ENCODE data around the gene PSMD8.

PSMD8 gene

GRCh38 chr19:38402623-38402966 is 28.2 kb downstream of the PSMD8 start:
- TF ChIP-seq EGR1 (IDR thresholded peaks at IDR 0.05) (no peak), NFIC (IDR thresholded peaks at IDR 0.05) (no peak), TAF1 (IDR thresholded peaks at IDR 0.05; ENCODE audit: low read depth) (no peak), MAX (IDR thresholded peaks at IDR 0.05) (no peak), REST (IDR thresholded peaks at IDR 0.05; ENCODE audit: low read depth) (no peak), CREB1 (IDR thresholded peaks at IDR 0.05; ENCODE audit: low read depth) (no peak), CEBPB (IDR thresholded peaks at IDR 0.05) (no peak), TCF12 (IDR thresholded peaks at IDR 0.05; ENCODE audit: low read depth) (no peak), FOXM1 (IDR thresholded peaks at IDR 0.05; ENCODE audit: borderline replicate concordance, low read depth) (no peak), YY1 (IDR thresholded peaks at IDR 0.05; ENCODE audit: low read depth) (no peak), TEAD4 (IDR thresholded peaks at IDR 0.05) (no peak), ZBTB7A (IDR thresholded peaks at IDR 0.05; ENCODE audit: low read depth) (no peak), USF1 (IDR thresholded peaks at IDR 0.05) (no peak), EP300 (IDR thresholded peaks at IDR 0.05; ENCODE audit: borderline replicate concordance) (no peak), RAD21 (IDR thresholded peaks at IDR 0.05; ENCODE audit: low read depth) (no peak)

GRCh38 chr19:38402967-38403674 is 28.8 kb downstream of the PSMD8 start, which contains the start of gene FAM98C:
Gene FAM98C (plus strand): TSS chr19:38403093. CDS start chr19:38403154, 61 bp downstream.
- TF ChIP-seq USF1 (IDR thresholded peaks at IDR 0.05) = no peak
- peak; percentile 71 for TF ChIP-seq YY1 (IDR thresholded peaks at IDR 0.05; ENCODE audit: low read depth)
- TF ChIP-seq TEAD4 (IDR thresholded peaks at IDR 0.05) = no peak
- no peak for TF ChIP-seq CEBPB (IDR thresholded peaks at IDR 0.05)
- TF ChIP-seq NFIC (IDR thresholded peaks at IDR 0.05) = no peak
- TF ChIP-seq TAF1 (IDR thresholded peaks at IDR 0.05; ENCODE audit: low read depth) = peak; percentile 81; the same call in 1 of the 2 replicates
- no peak for TF ChIP-seq CREB1 (IDR thresholded peaks at IDR 0.05; ENCODE audit: low read depth)
- no peak for TF ChIP-seq EP300 (IDR thresholded peaks at IDR 0.05; ENCODE audit: borderline replicate concordance)
- TF ChIP-seq REST (IDR thresholded peaks at IDR 0.05; ENCODE audit: low read depth) = no peak
- peak; percentile 95 for TF ChIP-seq EGR1 (IDR thresholded peaks at IDR 0.05)
- TF ChIP-seq FOXM1 (IDR thresholded peaks at IDR 0.05; ENCODE audit: borderline replicate concordance, low read depth) = no peak
- TF ChIP-seq ZBTB7A (IDR thresholded peaks at IDR 0.05; ENCODE audit: low read depth) = peak; percentile 91
- peak; percentile 83 for TF ChIP-seq RAD21 (IDR thresholded peaks at IDR 0.05; ENCODE audit: low read depth)
- TF ChIP-seq TCF12 (IDR thresholded peaks at IDR 0.05; ENCODE audit: low read depth) = 0 out of 2 replicates have a peak, but pooled peaks have one; percentile 29
- peak; percentile 62 for TF ChIP-seq MAX (IDR thresholded peaks at IDR 0.05)

GRCh38 chr19:38404858-38405257 is 30.5 kb downstream of the PSMD8 start:
- TF ChIP-seq MAX (IDR thresholded peaks at IDR 0.05) (no peak), CEBPB (IDR thresholded peaks at IDR 0.05) (no peak), TEAD4 (IDR thresholded peaks at IDR 0.05) (no peak), RAD21 (IDR thresholded peaks at IDR 0.05; ENCODE audit: low read depth) (no peak)

GRCh38 chr19:38405276-38405675 is 30.9 kb downstream of the PSMD8 start:
- no peak for TF ChIP-seq YY1 (IDR thresholded peaks at IDR 0.05; ENCODE audit: low read depth)
- no peak for TF ChIP-seq MAX (IDR thresholded peaks at IDR 0.05)
- TF ChIP-seq REST (IDR thresholded peaks at IDR 0.05; ENCODE audit: low read depth) = no peak
- no peak for TF ChIP-seq TEAD4 (IDR thresholded peaks at IDR 0.05)
- TF ChIP-seq USF1 (IDR thresholded peaks at IDR 0.05) = no peak
- TF ChIP-seq ZBTB7A (IDR thresholded peaks at IDR 0.05; ENCODE audit: low read depth) = no peak
- no peak for TF ChIP-seq TCF12 (IDR thresholded peaks at IDR 0.05; ENCODE audit: low read depth)
- no peak for TF ChIP-seq RAD21 (IDR thresholded peaks at IDR 0.05; ENCODE audit: low read depth)

Data from Ishikawa (cell line).